Cardiac muscle cell (in vitro differentiated cells and primary cell): ENCODE measurements around the gene POU3F1. TPM values are rescaled to one million over a fixed set of nuclear protein-coding genes. Genes with fewer than 3 reads are reported as not detected.

ENCODE experiments used
- DNase-seq, 2 donors: peaks; one replicate each; pipeline versions ENCODE4 v3.0.0 to v3.0.0-alpha.2; 2010 to 2017; ENCODE audit warnings: low read depth in 1 of 2, low spot score in 1 of 2
- H3K27ac ChIP-seq: fragments of 200-600 bp; sonication (generic); 2 replicates; pipeline ENCODE4 v1.5.1; 2016
- H3K27me3 ChIP-seq: fragments of 200-600 bp; sonication (generic); 2 replicates; pipeline ENCODE4 v1.6.0; 2016; ENCODE audit warnings: control low read depth
- H3K36me3 ChIP-seq: fragments of 200-600 bp; sonication (generic); 2 replicates; pipeline ENCODE4 v1.5.1; 2016; ENCODE audit warnings: control low read depth
- H3K4me1 ChIP-seq: fragments of 200-600 bp; sonication (generic); 2 replicates; pipeline ENCODE4 v1.8.1; 2017; ENCODE audit warnings: low read depth, mild to moderate bottlenecking, mixed run types
- H3K4me3 ChIP-seq: fragments of 200-600 bp; sonication (generic); 2 replicates; pipeline ENCODE4 v1.5.1; 2016; ENCODE audit warnings: mild to moderate bottlenecking
- H3K9me3 ChIP-seq: fragments of 200-600 bp; sonication (generic); 2 replicates; pipeline ENCODE4 v1.5.1; 2017; ENCODE audit warnings: low read depth, mild to moderate bottlenecking, control low read depth
- polyA plus RNA-seq: library from polyadenylated mRNA; unstranded; fragments of >200 nt; fragmentation: Nextera tagmentation; extraction: Ambion mirVana; gene quantifications from 2 replicates; pipeline ENCODE4 v1.2.1, GENCODE V29; 2016
- total RNA-seq: library from RNA; depleted of rRNA; stranded (reverse); fragments of >200 nt; gene quantifications from 2 replicates; pipeline ENCODE4 v1.2.3, GENCODE V29; 2016
- TF ChIP-seq, protein P1 (sequence below): IDR thresholded peaks from 2 replicates; pipeline ENCODE4 v1.5.1; 2012; ENCODE audit warnings: low read depth, mild to moderate bottlenecking, low read length

Gene POU3F1
- total and polyA plus RNA-seq, 2 experiments from 2014 or later: 0.07 to 0.30 TPM

DNA sequence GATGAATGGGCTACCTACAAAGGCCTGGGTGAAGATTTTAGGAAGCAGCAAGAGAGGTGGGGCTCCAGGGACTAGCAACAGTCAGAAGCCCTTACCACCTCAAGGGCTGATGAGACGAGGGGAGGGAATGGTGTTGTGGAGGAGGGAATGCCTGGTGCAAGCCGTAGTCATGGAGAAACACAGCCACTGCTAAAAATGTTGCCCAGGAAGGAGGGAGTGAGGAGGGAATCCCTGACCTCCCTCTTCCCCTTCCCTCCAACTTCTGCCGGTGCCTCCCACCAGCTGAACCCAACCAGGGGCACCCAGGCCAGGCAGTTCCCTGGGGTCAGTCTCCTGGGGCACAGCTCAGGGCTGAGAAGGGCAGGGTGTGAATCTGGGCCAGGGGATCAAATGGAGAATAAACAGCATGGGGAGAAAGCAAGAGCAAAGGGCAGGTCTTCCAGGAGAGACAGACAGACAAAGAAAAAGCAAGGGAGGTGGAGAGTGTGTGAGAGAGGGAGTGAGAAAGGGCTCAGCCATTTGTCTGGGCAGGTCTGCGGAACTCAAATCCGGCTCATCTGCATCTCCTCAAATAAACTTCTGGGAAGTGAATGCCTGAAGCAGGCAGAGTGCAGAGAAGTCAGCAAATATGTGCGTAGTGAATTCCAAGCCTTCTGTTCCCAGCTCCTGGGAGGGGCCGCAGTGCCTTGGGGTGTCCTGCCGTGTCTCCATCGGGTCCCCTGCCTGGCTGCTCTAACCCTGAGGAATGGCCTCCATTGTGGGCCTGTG, 27.1 kb upstream of the POU3F1 start:
- no peak overlapping the region for H3K27ac ChIP-seq
- H3K4me1 ChIP-seq: no peaks in the 10 kb centered on the region
- H3K9me3 ChIP-seq: no peaks in the 10 kb centered on the region
- H3K36me3 ChIP-seq: no peaks in the 10 kb centered on the region
- H3K27me3 ChIP-seq: no peaks in the 10 kb centered on the region
- no peak for DNase-seq
- TF ChIP-seq, protein P1, sequence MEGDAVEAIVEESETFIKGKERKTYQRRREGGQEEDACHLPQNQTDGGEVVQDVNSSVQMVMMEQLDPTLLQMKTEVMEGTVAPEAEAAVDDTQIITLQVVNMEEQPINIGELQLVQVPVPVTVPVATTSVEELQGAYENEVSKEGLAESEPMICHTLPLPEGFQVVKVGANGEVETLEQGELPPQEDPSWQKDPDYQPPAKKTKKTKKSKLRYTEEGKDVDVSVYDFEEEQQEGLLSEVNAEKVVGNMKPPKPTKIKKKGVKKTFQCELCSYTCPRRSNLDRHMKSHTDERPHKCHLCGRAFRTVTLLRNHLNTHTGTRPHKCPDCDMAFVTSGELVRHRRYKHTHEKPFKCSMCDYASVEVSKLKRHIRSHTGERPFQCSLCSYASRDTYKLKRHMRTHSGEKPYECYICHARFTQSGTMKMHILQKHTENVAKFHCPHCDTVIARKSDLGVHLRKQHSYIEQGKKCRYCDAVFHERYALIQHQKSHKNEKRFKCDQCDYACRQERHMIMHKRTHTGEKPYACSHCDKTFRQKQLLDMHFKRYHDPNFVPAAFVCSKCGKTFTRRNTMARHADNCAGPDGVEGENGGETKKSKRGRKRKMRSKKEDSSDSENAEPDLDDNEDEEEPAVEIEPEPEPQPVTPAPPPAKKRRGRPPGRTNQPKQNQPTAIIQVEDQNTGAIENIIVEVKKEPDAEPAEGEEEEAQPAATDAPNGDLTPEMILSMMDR: no peak
- H3K4me3 ChIP-seq: no peak overlapping the region

DNA sequence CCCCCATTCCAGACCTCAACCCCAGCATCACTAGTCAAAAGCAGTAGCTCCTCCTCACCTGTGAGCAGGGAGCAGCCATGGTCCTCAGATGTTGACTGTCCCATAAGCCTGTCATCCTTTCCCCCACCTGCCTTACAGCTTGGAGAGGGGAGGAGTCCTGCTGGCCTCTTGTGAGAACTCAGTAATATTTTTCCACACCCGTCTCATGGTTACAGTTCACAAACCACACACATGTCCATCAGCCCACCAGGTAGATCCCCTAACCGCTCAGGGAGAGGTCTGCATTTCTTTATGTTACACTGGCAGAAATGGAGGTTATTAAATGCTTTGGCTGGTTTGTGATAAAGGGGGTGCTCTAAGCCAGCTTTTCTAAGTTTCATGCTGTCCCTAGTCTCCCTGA, 26.3 kb upstream of the POU3F1 start:
- no peaks in the 10 kb centered on the region for H3K36me3 ChIP-seq
- no peaks in the 10 kb centered on the region for H3K9me3 ChIP-seq
- no peaks in the 10 kb centered on the region for H3K4me1 ChIP-seq
- H3K27ac ChIP-seq: no peak overlapping the region
- H3K4me3 ChIP-seq: no peak overlapping the region
- DNase-seq: no peak
- no peaks in the 10 kb centered on the region for H3K27me3 ChIP-seq
- TF ChIP-seq, protein P1: no peak

DNA sequence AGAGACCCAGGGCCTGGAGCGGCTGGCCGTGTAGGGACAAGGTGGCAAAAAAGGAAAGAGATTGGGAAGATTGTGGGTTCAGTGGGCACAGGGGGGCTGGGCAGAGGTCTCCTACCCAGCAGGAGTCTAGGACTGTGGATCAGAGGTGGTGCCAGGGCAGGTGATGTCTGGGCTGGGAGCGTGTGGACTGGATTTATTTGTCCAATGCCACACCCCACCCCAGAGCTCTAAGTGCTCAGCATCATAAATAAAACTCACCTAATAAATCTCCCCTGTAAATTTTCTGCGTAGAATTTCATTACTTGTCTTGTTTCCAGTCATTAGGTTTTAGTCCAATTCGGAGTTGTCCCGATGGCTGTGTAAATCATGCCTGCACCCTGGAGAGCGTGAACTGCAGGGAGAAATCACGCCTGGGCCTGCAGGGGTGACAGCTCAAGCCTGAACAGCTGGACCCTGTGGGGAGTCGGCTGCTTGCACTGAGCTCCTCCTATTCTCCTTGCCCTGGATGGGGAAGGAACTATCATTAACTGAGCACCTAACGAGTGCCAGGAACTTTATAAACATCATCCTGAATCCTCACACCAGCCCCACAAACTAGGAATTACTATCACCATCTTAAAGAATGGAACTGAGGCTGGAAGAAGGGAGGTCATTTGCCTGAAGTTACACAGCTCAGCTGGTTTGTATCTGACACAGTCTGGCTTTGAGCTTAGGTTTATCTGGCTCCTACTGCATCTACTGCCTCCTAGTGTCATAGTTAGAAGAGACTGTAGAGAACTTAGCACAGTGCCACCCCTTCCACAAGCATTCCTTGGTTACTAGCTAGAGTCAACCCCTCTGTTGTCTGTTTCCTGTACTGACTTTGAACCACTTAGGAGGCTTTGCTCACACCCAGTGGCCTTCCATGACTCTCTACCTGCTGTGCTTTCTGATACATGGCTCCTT, 25.0 kb upstream of the POU3F1 start:
- H3K27me3 ChIP-seq: no peaks in the 10 kb centered on the region
- H3K27ac ChIP-seq: no peak overlapping the region
- H3K9me3 ChIP-seq: no peaks in the 10 kb centered on the region
- TF ChIP-seq, protein P1: peak; percentile 65
- no peak overlapping the region for H3K4me3 ChIP-seq
- DNase-seq: peak in 1 of 2 donors; percentile 63
- no peaks in the 10 kb centered on the region for H3K36me3 ChIP-seq
- no peaks in the 10 kb centered on the region for H3K4me1 ChIP-seq

DNA sequence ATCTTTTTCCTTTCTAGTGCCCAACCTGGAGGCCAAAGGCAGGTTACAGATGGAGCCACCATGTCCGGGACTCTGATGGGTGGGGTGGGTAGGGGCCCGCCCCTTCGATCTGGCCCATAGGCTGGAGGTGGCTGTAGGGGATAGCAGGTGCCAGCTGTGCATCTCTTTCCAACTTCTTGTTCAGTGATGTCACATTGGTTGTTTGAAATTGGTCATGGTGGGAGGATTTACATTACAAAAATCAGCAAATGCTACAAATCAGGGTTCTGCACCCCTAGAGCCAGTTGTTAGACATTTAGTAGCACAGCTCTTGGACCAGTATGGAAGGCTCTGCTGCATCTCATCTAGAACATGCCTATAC, 22.4 kb upstream of the POU3F1 start:
- Histone ChIP-seq H3K4me3 (no peak overlapping the region), H3K27me3 (no peaks in the 10 kb centered on the region), H3K27ac (no peak overlapping the region), H3K4me1 (no peaks in the 10 kb centered on the region), H3K36me3 (no peaks in the 10 kb centered on the region), H3K9me3 (no peaks in the 10 kb centered on the region)
- TF ChIP-seq, protein P1: no peak
- DNase-seq: no peak

DNA sequence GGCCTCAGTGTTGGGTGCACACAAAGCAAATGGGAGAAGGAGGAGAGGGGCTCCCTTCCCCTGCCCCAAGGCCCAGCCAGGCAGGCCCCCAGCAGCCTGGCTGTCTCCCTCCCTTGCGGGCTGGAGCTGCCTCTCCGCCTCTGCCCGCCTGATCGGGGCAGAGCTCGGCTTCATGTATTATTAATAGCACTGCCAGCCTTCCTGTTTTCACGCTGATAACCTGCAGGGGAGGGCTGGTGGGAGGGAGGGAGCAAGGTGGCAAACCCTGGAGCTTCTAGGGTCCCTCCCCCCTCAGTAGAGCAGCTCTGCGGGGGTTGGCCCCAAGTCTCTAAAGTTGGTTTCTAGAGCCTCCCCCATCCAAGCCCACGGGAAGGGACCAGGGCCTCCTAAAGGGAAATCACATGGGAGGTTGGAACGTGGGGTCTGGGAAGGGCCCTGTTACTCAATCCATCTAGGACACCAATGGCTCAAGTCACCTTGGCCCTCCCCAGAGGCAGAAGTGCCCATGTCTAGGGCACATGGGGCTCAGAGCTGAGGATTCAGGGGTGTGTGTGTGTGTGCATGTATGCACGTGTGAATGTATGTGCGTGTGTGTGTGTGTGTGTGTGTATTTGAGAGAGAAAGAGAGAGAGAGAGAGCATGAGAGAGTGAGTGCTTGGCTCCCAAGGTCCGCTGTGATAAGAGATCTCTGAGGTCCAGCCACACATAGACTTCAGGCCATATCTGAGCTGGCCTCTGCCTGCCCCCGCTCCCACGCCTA, 21.8 kb upstream of the POU3F1 start:
- Histone ChIP-seq H3K27ac (no peak overlapping the region), H3K36me3 (no peaks in the 10 kb centered on the region), H3K9me3 (no peaks in the 10 kb centered on the region), H3K27me3 (no peaks in the 10 kb centered on the region), H3K4me1 (no peaks in the 10 kb centered on the region), H3K4me3 (no peak overlapping the region)
- TF ChIP-seq, protein P1: no peak
- DNase-seq: no peak
